Testis (tissue), 3 donors: ENCODE results near the gene RNU6-7. TPM values are rescaled to one million over a fixed set of nuclear protein-coding genes. Genes with fewer than 3 reads are reported as not detected.

Source experiments
- DNase-seq: peaks from one replicate; pipeline ENCODE4 v3.0.0-alpha.2; 2019
- H3K27ac ChIP-seq, 2 donors: fragments of 200-600 bp; sonication (generic); one replicate each; pipeline ENCODE4 v1.5.1; 2019
- H3K27me3 ChIP-seq: fragments of 200-600 bp; sonication (generic); one replicate; pipeline ENCODE4 v1.5.1; 2019
- H3K36me3 ChIP-seq: fragments of 200-600 bp; sonication (generic); one replicate; pipeline ENCODE4 v1.5.1; 2017; ENCODE audit warnings: low read depth; ENCODE audit errors: missing control alignments
- H3K4me1 ChIP-seq: fragments of 200-600 bp; sonication (generic); one replicate; pipeline ENCODE4 v1.5.1; 2019
- H3K4me3 ChIP-seq, 2 donors: fragments of 200-600 bp; sonication (generic); one replicate each; pipeline ENCODE4 v1.5.1; 2017 to 2019
- H3K9me3 ChIP-seq: fragments of 200-600 bp; sonication (generic); one replicate; pipeline ENCODE4 v1.5.1; 2017
- POLR2A ChIP-seq: fragments of 450-650 bp; IDR thresholded peaks from one replicate; pipeline ENCODE4 v1.6.1; 2017; ENCODE audit warnings: antibody characterized with exemption, mild to moderate bottlenecking, moderate library complexity
- WGBS, 2 donors: methylation state at CpG; one replicate each; pipeline ENCODE4 v1.1.5; 2018; 5-methylcytosine and 5-hydroxymethylcytosine counted together
- intact Hi-C: fragments of 100-400 bp; cut with DNase I; formaldehyde crosslinking; loops from one replicate; pipeline ENCODE4 v1.15.1; 2023; ENCODE audit warnings: low total_unique reads
- polyA plus RNA-seq: library from polyadenylated mRNA; stranded (reverse); fragments of 350-450 nt; fragmentation: Illumina TruSeq; extraction: RNeasy Lipid Tissue Mini Kit (QIAGEN cat#74804); gene quantifications from one replicate; pipeline ENCODE4 v1.2.3, GENCODE V29; 2014; ENCODE audit warnings: low read depth, low replicate concordance; ENCODE audit not compliant: insufficient read depth
- total RNA-seq, 2 donors: library from RNA; depleted of rRNA; stranded (reverse); fragments of >200 nt; gene quantifications; one replicate each; pipeline ENCODE4 v1.2.3, GENCODE V29; 2016
- TF ChIP-seq, protein P1 (sequence below), 3 experiments: fragments of 450-650 bp in 2 of 3; fragments of 200-600 bp in 1 of 3; sonication (generic) in 1 of 3; IDR thresholded peaks; one replicate each; pipeline ENCODE4 v1.5.1; 2016 to 2019; ENCODE audit warnings: antibody characterized with exemption in 3 of 3, mild to moderate bottlenecking in 2 of 3, moderate library complexity in 1 of 3

The RNU6-7 gene
- total and polyA plus RNA-seq, 3 donors from 2014 or later: not detected

DNA sequence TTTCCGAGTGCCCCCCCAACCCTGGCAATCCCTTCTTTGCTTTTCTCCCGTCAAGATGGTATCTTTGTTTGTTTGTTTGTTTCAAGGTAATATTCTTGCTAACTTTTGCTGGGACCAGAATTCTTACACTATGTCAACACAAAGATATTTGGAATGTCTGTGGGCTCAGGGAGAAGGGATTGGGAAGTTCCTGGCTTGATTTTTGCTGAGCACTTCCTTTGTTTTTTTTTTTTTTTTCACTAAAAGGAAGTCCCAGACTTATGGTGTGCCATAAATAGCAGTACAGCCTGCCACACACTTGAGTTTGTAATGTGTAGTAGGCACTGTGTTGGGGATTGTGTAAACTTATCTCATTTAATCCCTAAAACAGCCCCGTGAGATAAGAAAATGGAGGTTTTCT is 11.2 kb upstream of the RNU6-7 start:
- no peaks in the 10 kb centered on the region for H3K36me3 ChIP-seq
- no peak overlapping the region for H3K27ac ChIP-seq
- no peak for TF ChIP-seq POLR2A
- TF ChIP-seq, protein P1, sequence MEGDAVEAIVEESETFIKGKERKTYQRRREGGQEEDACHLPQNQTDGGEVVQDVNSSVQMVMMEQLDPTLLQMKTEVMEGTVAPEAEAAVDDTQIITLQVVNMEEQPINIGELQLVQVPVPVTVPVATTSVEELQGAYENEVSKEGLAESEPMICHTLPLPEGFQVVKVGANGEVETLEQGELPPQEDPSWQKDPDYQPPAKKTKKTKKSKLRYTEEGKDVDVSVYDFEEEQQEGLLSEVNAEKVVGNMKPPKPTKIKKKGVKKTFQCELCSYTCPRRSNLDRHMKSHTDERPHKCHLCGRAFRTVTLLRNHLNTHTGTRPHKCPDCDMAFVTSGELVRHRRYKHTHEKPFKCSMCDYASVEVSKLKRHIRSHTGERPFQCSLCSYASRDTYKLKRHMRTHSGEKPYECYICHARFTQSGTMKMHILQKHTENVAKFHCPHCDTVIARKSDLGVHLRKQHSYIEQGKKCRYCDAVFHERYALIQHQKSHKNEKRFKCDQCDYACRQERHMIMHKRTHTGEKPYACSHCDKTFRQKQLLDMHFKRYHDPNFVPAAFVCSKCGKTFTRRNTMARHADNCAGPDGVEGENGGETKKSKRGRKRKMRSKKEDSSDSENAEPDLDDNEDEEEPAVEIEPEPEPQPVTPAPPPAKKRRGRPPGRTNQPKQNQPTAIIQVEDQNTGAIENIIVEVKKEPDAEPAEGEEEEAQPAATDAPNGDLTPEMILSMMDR (IDR thresholded peaks at IDR 0.05): no peak
- intact Hi-C loops: no loop called here
- 63 to 80% methylated on average over 3 of the region's 3 CpGs for WGBS, 2 donors
- no peaks in the 10 kb centered on the region for H3K4me1 ChIP-seq
- no peak overlapping the region for H3K4me3 ChIP-seq
- no peaks in the 10 kb centered on the region for H3K27me3 ChIP-seq
- DNase-seq: no peak
- H3K9me3 ChIP-seq: no peaks in the 10 kb centered on the region

DNA sequence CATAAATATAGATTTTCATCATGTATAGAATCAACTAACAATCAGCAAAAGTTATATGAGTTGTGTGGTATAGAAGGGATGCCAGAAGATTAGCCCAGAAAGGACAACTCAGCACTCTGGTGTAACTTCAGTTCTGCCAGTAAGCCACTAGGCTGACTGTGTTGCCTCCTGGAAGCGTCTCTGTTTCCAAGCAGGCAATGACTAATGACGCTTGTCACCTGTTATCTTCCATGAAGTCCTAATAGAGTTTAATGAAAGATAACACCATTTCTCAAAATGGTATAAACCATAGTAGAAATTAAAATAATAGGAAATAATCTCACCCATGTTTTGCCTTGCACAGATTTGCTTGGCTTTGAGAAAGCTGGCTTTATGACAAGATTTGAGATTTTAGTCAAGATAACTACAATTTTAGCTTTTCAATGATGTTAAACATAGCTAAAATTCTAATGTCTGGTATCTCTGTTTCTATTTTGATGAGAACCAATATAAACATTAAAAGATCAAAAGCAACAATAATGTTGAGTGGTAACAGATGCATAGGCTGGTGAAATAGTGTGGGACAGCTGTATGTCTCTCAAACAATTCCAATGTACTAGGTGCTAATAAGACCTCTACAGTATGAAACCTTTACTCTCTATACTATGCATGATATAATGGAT is 9.0 kb upstream of the RNU6-7 start:
- no peaks in the 10 kb centered on the region for H3K9me3 ChIP-seq
- WGBS, 2 donors: 77 to 82% methylated on average over 2 of the region's 2 CpGs

DNA sequence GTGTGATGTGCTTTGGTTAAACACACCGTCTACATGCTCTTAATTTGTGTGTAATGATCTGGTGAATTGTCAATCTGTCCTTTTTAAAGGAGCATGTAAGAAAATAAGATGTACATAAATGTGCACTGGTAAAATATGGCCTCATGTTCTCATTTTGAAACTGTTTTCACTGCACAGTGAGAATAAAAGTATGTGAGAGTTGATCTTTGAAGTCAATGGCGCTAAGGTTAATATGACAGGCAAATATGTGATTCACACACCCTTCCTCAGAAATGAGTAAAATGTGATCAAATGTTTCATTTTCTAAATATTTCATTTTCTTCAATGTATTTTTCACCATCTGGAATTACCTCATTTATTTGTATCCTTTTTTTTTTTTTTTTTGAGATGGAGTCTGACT is 8.3 kb upstream of the RNU6-7 start:
- H3K4me3 ChIP-seq: no peak overlapping the region
- DNase-seq: no peak
- no peaks in the 10 kb centered on the region for H3K36me3 ChIP-seq
- no peaks in the 10 kb centered on the region for H3K4me1 ChIP-seq
- 91 to 95% methylated on average over 2 of the region's 2 CpGs for whole genome bisulfite sequencing, 2 donors
- intact Hi-C loops: no loop called here
- no peak for TF ChIP-seq POLR2A
- TF ChIP-seq, protein P1 (IDR thresholded peaks at IDR 0.05): no peak
- no peak overlapping the region for H3K27ac ChIP-seq
- H3K27me3 ChIP-seq: no peaks in the 10 kb centered on the region
- no peaks in the 10 kb centered on the region for H3K9me3 ChIP-seq

More for the DNA sequence above, 9.0 kb upstream of the RNU6-7 start:
- TF ChIP-seq, protein P1 (IDR thresholded peaks at IDR 0.05): no peak
- no peak for TF ChIP-seq POLR2A
- DNase-seq: no peak
- Histone ChIP-seq H3K4me3 (no peak overlapping the region), H3K27ac (no peak overlapping the region), H3K27me3 (no peaks in the 10 kb centered on the region), H3K36me3 (no peaks in the 10 kb centered on the region), H3K4me1 (no peaks in the 10 kb centered on the region)
- intact Hi-C loops: no loop called here

GRCh38 chr14:32195636-32196035 is 6.2 kb upstream of the RNU6-7 start:
- intact Hi-C loops: no loop called here
- no peak overlapping the region for H3K27ac ChIP-seq
- WGBS, 2 donors: 70% methylated on average over 1 of the region's 1 CpG

More at GRCh38 chr14:32195636-32196035, 6.2 kb upstream of the RNU6-7 start:
- no peak for TF ChIP-seq POLR2A
- TF ChIP-seq, protein P1 (IDR thresholded peaks at IDR 0.05): no peak
- no peak for DNase-seq
- Histone ChIP-seq H3K4me3 (no peak overlapping the region), H3K9me3 (no peaks in the 10 kb centered on the region), H3K4me1 (no peaks in the 10 kb centered on the region), H3K36me3 (no peaks in the 10 kb centered on the region), H3K27me3 (no peaks in the 10 kb centered on the region)
